Stomach (tissue), 4 donors: ENCODE data around the gene SLK.

ENCODE experiments used
- CTCF ChIP-seq, 7 experiments: fragments of 450-650 bp in 4 of 7; fragments of 200-600 bp in 3 of 7; sonication (generic) in 3 of 7; IDR thresholded peaks; one replicate each; pipeline ENCODE4 v1.5.1; 2016 to 2019; ENCODE audit warnings: antibody characterized with exemption in 7 of 7, control low read depth in 2 of 7, mild to moderate bottlenecking in 1 of 7
- EP300 ChIP-seq: sonication (generic); formaldehyde crosslinking; IDR thresholded peaks from one replicate; pipeline ENCODE4 v1.6.1; 2017; ENCODE audit warnings: antibody characterized with exemption
- POLR2A ChIP-seq, 4 donors: fragments of 450-650 bp; IDR thresholded peaks; one replicate each; pipeline ENCODE4 v1.6.1; 2016; ENCODE audit warnings: antibody characterized with exemption in 4 of 4, control low read depth in 2 of 4, mild to moderate bottlenecking in 1 of 4, moderate library complexity in 1 of 4
- POLR2AphosphoS5 ChIP-seq, 3 donors: sonication (generic); formaldehyde crosslinking; IDR thresholded peaks; one replicate each; pipeline ENCODE4 v1.6.1; 2016; ENCODE audit warnings: antibody characterized with exemption in 3 of 3

DNA sequence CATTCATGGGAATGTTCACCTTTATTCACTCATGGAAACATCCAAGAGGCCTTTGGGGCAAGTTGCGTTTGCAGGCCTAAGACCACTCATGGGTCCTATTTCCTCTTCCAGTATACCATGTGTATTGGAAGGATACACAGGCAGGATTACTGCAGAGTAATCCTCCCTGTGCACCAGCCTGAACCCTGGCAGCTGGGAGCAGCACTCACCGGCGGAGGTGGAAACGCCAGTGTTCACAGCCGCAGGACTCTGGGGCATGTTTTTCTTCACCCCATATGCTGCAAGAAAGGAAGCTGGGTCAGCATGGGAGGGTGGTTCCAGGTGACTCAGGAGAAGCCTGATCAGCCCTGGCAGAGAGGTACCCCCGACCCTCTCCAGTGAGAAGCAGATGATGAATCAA lies 94.3 kb downstream of the SLK start:
- TF ChIP-seq EP300 (no peak), CTCF (IDR thresholded peaks at IDR 0.05) (no peak), POLR2A (IDR thresholded peaks at IDR 0.05) (no peak), POLR2AphosphoS5 (IDR thresholded peaks at IDR 0.05) (no peak)
